SK-N-SH treated with all-trans-retinoic acid at 6 μM for 48 hours (cell line): ENCODE results near the gene NMRK2.

Source experiments
- ARNTL ChIP-seq: fragments of 450-650 bp; formaldehyde crosslinking; IDR thresholded peaks from 2 replicates; pipeline ENCODE4 v1.5.0; 2020; ENCODE audit warnings: low read depth, mild to moderate bottlenecking, moderate library complexity, borderline replicate concordance
- CREB5 ChIP-seq: fragments of 250-450 bp; sonication (Bioruptor Pico); IDR thresholded peaks from 2 replicates; pipeline ENCODE4 v1.5.1; 2020; ENCODE audit warnings: low read depth, mild to moderate bottlenecking, moderate library complexity
- ESRRG ChIP-seq: fragments of 250-450 bp; sonication (Bioruptor Pico); IDR thresholded peaks from 2 replicates; pipeline ENCODE4 v1.6.1; 2021; ENCODE audit warnings: mild to moderate bottlenecking
- PATZ1 ChIP-seq: fragments of 250-450 bp; sonication (Bioruptor Pico); IDR thresholded peaks from 2 replicates; pipeline ENCODE4 v1.8.0; 2020; ENCODE audit warnings: mild to moderate bottlenecking, moderate library complexity, borderline replicate concordance
- ZC3H10 ChIP-seq: fragments of 250-450 bp; sonication (Bioruptor Pico); IDR thresholded peaks from 2 replicates; pipeline ENCODE4 v1.5.1; 2021; ENCODE audit warnings: mild to moderate bottlenecking, moderate library complexity
- ZNF8 ChIP-seq: fragments of 450-650 bp; formaldehyde crosslinking; IDR thresholded peaks from 2 replicates; pipeline ENCODE4 v1.5.0; 2020; ENCODE audit warnings: mild to moderate bottlenecking, moderate library complexity

GRCh38 chr19:3964256-3965194 is 31.7 kb downstream of the NMRK2 start:
- TF ChIP-seq ZNF8 (no peak), ARNTL (CRISPR knock-in tag) (no peak), CREB5 (CRISPR knock-in tag) (no peak), ESRRG (no peak), PATZ1 (CRISPR knock-in tag) (no peak), ZC3H10 (no peak)
